NCI-H2171 (cell line): Measurements from ENCODE around the gene CNGA2.

Source experiments
- DNase-seq: peaks from one replicate; lab custom pipeline; 2025; lab: John Stamatoyannopoulos, UW

The CNGA2 gene

DNA sequence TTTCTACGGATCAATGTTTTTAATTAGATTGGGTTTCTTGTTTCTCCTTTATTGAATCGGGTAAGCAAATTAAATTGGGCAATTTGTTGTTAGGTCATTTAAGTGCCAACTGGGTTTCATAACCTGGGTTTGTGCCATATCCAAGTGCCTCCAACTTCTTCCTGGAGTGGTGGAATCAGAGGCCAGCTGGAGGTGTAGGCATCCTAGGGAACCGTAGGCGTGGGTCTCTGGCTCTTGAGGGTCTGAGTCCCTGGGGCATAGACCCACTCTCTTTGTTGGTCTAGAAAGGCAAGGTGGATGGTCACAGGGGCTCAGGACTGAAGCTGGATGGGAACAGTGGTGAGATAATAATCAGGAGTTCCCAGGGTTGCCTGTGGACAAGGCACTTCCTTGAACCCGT lies 18.3 kb downstream of the CNGA2 start:
- DNase-seq: no peak

DNA sequence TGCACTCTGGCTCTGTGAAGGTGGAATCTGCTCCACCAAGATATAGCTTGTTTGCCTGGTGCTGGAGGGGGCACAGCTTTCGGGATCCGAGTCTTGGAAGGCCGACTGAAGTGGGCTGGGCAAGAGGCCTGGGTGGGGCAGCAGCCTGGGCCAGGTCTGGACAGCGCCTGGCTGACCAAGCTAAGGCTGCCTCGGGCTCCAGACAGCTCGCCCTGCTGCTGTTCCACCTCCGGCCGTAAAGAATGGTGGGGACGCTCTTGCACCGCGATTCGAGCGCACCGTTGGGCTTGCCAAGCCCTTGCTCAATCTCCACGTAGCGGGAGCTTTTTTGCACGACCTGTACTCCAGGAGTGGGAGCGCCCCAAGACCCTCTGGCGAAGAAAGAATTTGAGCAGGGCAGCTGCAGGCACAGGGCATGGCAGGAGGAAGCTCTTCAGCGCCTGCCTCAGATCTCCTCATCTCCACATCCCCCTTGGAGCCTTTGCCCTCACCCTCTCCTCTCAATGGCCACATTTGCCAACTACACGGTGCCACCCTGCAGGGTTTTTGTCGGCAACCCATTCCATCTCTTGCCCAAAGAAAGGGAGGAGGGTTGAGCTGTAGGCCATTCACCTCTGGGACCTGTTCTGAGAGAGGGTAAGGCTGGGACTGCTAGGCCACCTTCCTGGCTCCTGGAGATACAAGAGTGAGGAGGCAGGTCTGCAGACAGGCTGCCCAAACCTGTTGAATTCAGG lies 18.9 kb downstream of the CNGA2 start:
- DNase-seq: peak; percentile 23

DNA sequence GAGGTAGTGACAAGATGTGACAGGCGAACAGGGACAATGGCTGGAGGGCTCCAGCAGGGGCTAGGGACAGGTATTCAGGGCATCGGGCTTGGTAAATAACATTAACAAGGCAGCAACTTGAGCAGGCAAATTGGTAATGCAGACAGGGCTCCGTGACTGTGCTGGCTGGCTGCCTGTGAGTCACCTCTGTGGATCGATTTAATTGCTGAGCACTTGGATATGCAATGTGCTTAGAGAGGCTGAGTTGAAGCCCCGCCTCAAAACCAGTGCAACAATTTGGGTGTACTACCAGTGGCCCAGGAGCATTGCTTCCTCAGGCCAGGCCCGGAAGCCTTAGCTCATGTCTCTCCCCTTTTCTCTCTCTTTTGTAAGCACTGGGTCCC lies 19.5 kb downstream of the CNGA2 start:
- peak; percentile 29 for DNase-seq

GRCh38 chrX:151754641-151755215 lies 20.2 kb downstream of the CNGA2 start:
- DNase-seq: peak; percentile 3

- no peak for DNase-seq
Observed at GRCh38 chrX:151759041-151759708, 24.6 kb downstream of the CNGA2 start.

DNA sequence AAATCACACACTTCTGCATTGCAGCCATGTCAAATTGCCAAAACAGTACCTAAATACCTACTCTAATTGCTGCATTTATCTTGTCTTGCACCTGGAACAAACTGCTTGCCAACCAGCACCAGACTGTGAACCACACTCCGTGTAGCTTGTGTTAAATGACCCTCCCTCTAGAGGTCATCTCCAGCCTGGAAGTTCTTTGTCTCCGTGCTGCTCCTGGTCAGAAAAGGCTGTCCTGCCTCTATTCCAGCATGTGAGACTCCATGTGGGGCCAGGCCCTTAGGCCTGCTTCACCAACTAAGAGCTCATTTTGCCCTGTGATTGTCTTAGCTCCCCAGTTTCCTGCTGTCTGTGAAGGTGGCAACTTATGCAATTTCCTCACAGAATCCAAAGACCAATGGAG lies 28.3 kb downstream of the CNGA2 start:
- DNase-seq: no peak

GRCh38 chrX:151763711-151764110 lies 29.2 kb downstream of the CNGA2 start:
- no peak for DNase-seq

DNA sequence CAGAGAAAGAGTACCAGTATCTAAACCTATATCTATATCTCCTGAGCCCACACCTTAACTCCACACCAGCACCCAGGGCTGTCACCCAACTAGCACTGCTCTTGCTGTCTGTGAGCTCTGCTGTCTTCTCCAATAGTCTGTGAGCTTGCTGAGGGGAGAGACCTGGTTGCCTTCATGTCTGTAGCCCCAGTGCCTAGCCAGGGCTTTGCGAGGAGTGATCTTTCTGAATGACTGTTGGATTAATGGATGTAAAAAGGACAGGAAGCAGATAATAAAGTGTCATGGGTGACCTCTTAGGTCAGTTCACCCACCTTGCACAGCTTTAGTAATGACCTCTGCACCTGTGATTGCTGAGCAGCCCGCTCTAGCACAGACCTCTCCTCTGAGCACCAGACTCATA lies 30.5 kb downstream of the CNGA2 start:
- no peak for DNase-seq

- DNase-seq: no peak
Observed at GRCh38 chrX:151771726-151772125, 37.2 kb downstream of the CNGA2 start.

- no peak for DNase-seq
Observed at GRCh38 chrX:151773434-151773833, 38.9 kb downstream of the CNGA2 start.

DNA sequence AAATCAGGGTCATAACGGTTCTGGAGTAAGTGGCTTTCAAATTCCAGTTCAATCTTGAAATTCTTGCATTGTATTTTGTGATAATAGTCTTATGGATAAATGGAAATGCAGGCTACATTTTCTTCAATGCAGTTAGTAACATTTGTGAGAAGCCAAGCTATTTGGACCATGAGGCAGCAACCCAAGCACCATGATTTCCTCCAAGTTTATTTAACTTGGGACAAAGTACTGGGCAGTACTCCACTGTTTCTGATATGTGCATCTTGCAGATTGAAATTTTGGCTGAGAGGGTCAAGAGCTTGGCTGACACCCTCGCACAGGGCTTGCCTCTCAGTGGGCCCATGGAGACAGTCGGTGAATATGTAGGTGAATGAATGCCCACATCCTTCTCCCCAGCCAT lies 39.9 kb downstream of the CNGA2 start:
- no peak for DNase-seq

GRCh38 chrX:151776181-151776731 lies 41.7 kb downstream of the CNGA2 start:
- DNase-seq: no peak

GRCh38 chrX:151776936-151777335 lies 42.4 kb downstream of the CNGA2 start:
- no peak for DNase-seq

- no peak for DNase-seq
Observed at GRCh38 chrX:151779258-151779657, 44.7 kb downstream of the CNGA2 start.

DNA sequence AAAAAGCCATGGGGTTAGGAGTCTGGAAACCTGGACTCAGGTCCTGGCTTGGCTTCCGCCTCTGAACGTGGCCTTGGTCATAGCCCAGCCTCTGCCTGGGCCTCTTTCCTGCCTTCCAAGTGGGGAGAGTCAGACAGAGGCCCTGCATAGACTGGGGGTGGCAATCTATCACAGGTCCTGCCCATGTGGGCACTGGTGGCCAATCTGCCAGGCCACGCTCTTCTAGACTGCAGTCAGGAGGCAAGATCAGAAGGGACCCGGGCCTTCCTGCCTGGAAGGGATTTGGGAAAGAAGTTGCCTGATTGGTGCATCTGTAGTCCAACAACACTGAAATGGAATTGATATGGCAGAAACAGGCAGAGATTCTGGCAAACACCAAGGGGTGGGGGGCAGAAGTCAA lies 46.1 kb downstream of the CNGA2 start:
- DNase-seq: no peak

GRCh38 chrX:151789179-151789800 lies 54.7 kb downstream of the CNGA2 start:
- DNase-seq: no peak

- DNase-seq: no peak
Observed at GRCh38 chrX:151790481-151791160, 56.1 kb downstream of the CNGA2 start.

- DNase-seq: no peak
Observed at GRCh38 chrX:151791961-151792360, 57.4 kb downstream of the CNGA2 start.

GRCh38 chrX:151792505-151792904 lies 58.0 kb downstream of the CNGA2 start:
- DNase-seq: no peak

- DNase-seq: no peak
Observed at GRCh38 chrX:151793886-151794285, 59.3 kb downstream of the CNGA2 start.
